ENCODE measurements around the gene PLXNA2. TPM values are rescaled to one million over a fixed set of nuclear protein-coding genes. Genes with fewer than 3 reads are reported as not detected.

Gene PLXNA2
- total RNA-seq, 2 experiments from 2014 or later, result 0.23 TPM; not detected in 1

DNA sequence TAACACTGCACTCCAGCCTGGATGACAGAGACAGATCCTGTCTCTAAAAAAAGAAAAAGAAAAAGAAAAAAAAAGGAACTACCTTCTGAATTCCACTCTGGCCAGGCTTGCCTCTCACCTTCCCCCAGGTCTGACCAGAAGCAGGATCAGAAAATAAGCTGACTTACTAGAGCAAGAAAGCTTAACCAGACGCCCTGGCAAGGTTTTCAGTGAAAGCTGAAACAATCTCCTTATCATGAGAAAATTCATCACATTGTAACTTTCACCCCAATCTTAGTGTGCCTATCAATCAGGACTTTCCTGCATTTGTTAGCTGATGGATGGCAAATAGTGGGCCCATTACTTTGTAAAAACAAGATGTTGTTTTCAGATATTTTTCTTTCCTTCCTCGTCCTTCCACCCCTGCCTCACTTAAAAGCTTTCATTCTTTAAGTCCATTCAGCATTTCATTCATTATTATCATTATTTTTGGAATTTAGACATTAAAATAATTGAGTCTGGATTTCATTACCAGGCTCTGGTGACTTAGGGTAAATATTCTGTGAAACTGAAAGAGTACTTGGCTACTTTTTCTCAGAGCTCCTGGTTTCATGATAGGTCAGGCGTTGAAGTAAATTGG, 236.8 kb downstream of the PLXNA2 start:
- H3K4me3 ChIP-seq (ENCODE audit: low read depth, low read length, poor library complexity, severe bottlenecking), result no peak overlapping the region
- no peak overlapping the region for H3K27ac ChIP-seq (ENCODE audit: low read depth, low read length, poor library complexity, severe bottlenecking)
- H3K36me3 ChIP-seq (ENCODE audit: insufficient read depth, low read length), result no peaks in the 10 kb centered on the region
- no peaks in the 10 kb centered on the region for H3K79me2 ChIP-seq (ENCODE audit: insufficient read depth, low read depth, low read length)
- no peaks in the 10 kb centered on the region for H3K9me3 ChIP-seq (ENCODE audit: low read length)
- intact Hi-C loops (cut with micrococcal nuclease; ENCODE audit: unreplicated experiment), result no loop called here
- no peak for DNase-seq (ENCODE audit: low spot score)
- ChIA-PET POLR2A (interaction anchor here (0.6 kb wide), 2 partner anchors 10 to 15 kb away, joined by 3 read pairs; no protein-coding TSS in a partner anchor), CTCF (ENCODE audit: unreplicated experiment) (no interaction called here)
- H2AFZ ChIP-seq (ENCODE audit: low read length), result no peak overlapping the region
- H4K20me1 ChIP-seq (ENCODE audit: insufficient read depth, low read length), result no peaks in the 10 kb centered on the region
- H3K4me2 ChIP-seq (ENCODE audit: low read length), result no peak overlapping the region
- no peaks in the 10 kb centered on the region for H3K4me1 ChIP-seq (ENCODE audit: insufficient read depth, low read length, poor library complexity, severe bottlenecking)
- H3K9me2 ChIP-seq (ENCODE audit: insufficient read depth, low read length), result no peaks in the 10 kb centered on the region
- BruUV-seq (replicated peaks), result no TSS peak
- TF ChIP-seq, protein P1, sequence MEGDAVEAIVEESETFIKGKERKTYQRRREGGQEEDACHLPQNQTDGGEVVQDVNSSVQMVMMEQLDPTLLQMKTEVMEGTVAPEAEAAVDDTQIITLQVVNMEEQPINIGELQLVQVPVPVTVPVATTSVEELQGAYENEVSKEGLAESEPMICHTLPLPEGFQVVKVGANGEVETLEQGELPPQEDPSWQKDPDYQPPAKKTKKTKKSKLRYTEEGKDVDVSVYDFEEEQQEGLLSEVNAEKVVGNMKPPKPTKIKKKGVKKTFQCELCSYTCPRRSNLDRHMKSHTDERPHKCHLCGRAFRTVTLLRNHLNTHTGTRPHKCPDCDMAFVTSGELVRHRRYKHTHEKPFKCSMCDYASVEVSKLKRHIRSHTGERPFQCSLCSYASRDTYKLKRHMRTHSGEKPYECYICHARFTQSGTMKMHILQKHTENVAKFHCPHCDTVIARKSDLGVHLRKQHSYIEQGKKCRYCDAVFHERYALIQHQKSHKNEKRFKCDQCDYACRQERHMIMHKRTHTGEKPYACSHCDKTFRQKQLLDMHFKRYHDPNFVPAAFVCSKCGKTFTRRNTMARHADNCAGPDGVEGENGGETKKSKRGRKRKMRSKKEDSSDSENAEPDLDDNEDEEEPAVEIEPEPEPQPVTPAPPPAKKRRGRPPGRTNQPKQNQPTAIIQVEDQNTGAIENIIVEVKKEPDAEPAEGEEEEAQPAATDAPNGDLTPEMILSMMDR (conservative IDR thresholded peaks at IDR 0.05; ENCODE audit: low read length), result no peak
- TF ChIP-seq EZH2phosphoT487 (IDR thresholded peaks at IDR 0.05; ENCODE audit: borderline replicate concordance, low read depth, low read length), result no peak

DNA sequence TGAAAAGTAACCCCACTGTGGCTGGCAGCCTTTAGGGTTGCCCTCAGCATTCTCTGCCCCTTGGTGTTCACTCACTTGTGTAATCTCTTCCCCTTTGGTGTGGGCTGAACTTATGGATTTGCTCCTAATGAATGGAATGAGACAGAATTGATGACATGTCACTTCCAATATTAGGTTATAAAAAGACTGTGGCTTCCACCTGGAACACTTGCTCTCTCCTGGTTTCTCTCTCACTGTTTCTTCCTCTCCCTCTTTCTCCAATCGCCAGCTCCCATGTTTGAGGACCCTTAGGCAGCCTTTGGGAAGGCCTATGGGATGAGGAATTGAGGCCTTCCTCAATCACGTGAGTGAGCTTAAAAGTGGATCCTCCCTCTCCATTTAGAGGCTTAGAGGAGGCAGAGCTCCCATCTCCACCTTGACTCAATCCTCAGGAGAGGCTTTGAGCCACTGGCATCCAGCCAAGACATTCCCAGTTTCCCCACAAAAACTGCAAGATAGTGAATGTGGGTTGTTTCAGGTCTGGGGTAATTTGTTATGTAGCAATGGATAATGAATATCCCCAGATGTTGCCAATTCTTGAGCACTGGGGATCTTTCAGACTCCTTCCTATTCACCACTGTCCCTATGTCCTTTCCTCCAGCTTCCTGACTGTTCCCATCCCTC, 237.8 kb downstream of the PLXNA2 start:
- H2AFZ ChIP-seq (ENCODE audit: low read length), result no peak overlapping the region
- H3K9me3 ChIP-seq (ENCODE audit: low read length), result no peaks in the 10 kb centered on the region
- no TSS peak for BruUV-seq (replicated peaks)
- H3K4me2 ChIP-seq (ENCODE audit: low read length), result no peak overlapping the region
- no peak for DNase-seq (ENCODE audit: low spot score)
- no peak overlapping the region for H3K4me3 ChIP-seq (ENCODE audit: low read depth, low read length, poor library complexity, severe bottlenecking)
- H4K20me1 ChIP-seq (ENCODE audit: insufficient read depth, low read length), result no peaks in the 10 kb centered on the region
- no peak for TF ChIP-seq EZH2phosphoT487 (IDR thresholded peaks at IDR 0.05; ENCODE audit: borderline replicate concordance, low read depth, low read length)
- TF ChIP-seq, protein P1 (conservative IDR thresholded peaks at IDR 0.05; ENCODE audit: low read length), result no peak
- no peaks in the 10 kb centered on the region for H3K36me3 ChIP-seq (ENCODE audit: insufficient read depth, low read length)
- H3K79me2 ChIP-seq (ENCODE audit: insufficient read depth, low read depth, low read length), result no peaks in the 10 kb centered on the region
- intact Hi-C loops (cut with micrococcal nuclease; ENCODE audit: unreplicated experiment), result no loop called here
- H3K9me2 ChIP-seq (ENCODE audit: insufficient read depth, low read length), result no peaks in the 10 kb centered on the region
- no peak overlapping the region for H3K27ac ChIP-seq (ENCODE audit: low read depth, low read length, poor library complexity, severe bottlenecking)
- CTCF ChIA-PET (ENCODE audit: unreplicated experiment), result no interaction called here
- POLR2A ChIA-PET, result no interaction called here
- no peaks in the 10 kb centered on the region for H3K4me1 ChIP-seq (ENCODE audit: insufficient read depth, low read length, poor library complexity, severe bottlenecking)

DNA sequence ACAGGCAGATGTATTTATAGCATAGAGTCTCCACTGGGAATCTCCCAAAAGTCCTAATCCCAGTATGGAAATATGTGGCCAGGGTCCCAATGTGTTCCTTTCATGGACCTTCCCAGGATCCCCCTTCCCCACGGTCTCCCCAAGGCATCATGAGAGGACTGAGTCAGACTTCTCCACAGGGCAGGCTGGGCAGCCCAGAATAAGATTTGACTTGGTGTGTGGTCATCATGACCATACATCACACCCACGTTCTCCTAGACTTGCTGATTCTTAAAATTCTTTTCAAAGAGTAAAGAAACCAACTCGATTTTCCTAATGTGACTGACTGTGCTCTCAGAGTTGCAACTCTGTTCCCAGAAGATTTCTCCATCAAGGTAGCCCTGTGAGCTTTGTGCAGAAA, 239.3 kb downstream of the PLXNA2 start:
- Histone ChIP-seq H3K4me1 (ENCODE audit: insufficient read depth, low read length, poor library complexity, severe bottlenecking) (no peaks in the 10 kb centered on the region), H3K9me3 (ENCODE audit: low read length) (no peaks in the 10 kb centered on the region), H3K9me2 (ENCODE audit: insufficient read depth, low read length) (no peaks in the 10 kb centered on the region), H3K27ac (ENCODE audit: low read depth, low read length, poor library complexity, severe bottlenecking) (no peak overlapping the region), H3K4me3 (ENCODE audit: low read depth, low read length, poor library complexity, severe bottlenecking) (no peak overlapping the region), H3K36me3 (ENCODE audit: insufficient read depth, low read length) (no peaks in the 10 kb centered on the region), H4K20me1 (ENCODE audit: insufficient read depth, low read length) (no peaks in the 10 kb centered on the region), H3K4me2 (ENCODE audit: low read length) (no peak overlapping the region), H3K79me2 (ENCODE audit: insufficient read depth, low read depth, low read length) (no peaks in the 10 kb centered on the region), H2AFZ (ENCODE audit: low read length) (no peak overlapping the region)
- TF ChIP-seq EZH2phosphoT487 (IDR thresholded peaks at IDR 0.05; ENCODE audit: borderline replicate concordance, low read depth, low read length), result no peak
- TF ChIP-seq, protein P1 (conservative IDR thresholded peaks at IDR 0.05; ENCODE audit: low read length), result no peak
- no peak for DNase-seq (ENCODE audit: low spot score)
- ChIA-PET CTCF (ENCODE audit: unreplicated experiment) (no interaction called here), POLR2A (no interaction called here)
- intact Hi-C loops (cut with micrococcal nuclease; ENCODE audit: unreplicated experiment), result no loop called here
- BruUV-seq (replicated peaks), result no TSS peak

Data from OCI-LY7 (cell line).